Ascending aorta (tissue), 2 donors: ENCODE measurements around the gene SAV1. TPM values are rescaled to one million over a fixed set of nuclear protein-coding genes. Genes with fewer than 3 reads are reported as not detected.

ENCODE experiments used
- DNase-seq, 2 donors: peaks; one replicate each; pipeline ENCODE4 v3.0.0-alpha.2; 2019; ENCODE audit warnings: low spot score in 2 of 2
- H3K27ac ChIP-seq, 2 donors: fragments of 200-600 bp; sonication (generic); one replicate each; pipeline ENCODE4 v1.5.1; 2016 to 2017; ENCODE audit warnings: mild to moderate bottlenecking in 1 of 2
- H3K27me3 ChIP-seq: fragments of 200-600 bp; sonication (generic); one replicate; pipeline ENCODE4 v1.5.1; 2017
- H3K36me3 ChIP-seq, 2 donors: fragments of 200-600 bp; sonication (generic); one replicate each; pipeline ENCODE4 v1.5.1; 2016
- H3K4me1 ChIP-seq, 2 donors: fragments of 200-600 bp; sonication (generic); one replicate each; pipeline ENCODE4 v1.5.1; 2016 to 2017; ENCODE audit warnings: mild to moderate bottlenecking in 1 of 2
- H3K4me3 ChIP-seq, 2 donors: fragments of 200-600 bp; sonication (generic); one replicate each; pipeline ENCODE4 v1.5.1; 2016 to 2017; ENCODE audit warnings: mild to moderate bottlenecking in 1 of 2
- H3K9me3 ChIP-seq, 2 donors: fragments of 200-600 bp; sonication (generic); one replicate each; pipeline ENCODE4 v1.5.1; 2016
- CTCF ChIP-seq, 3 experiments: fragments of 200-600 bp in 2 of 3; fragments of 450-650 bp in 1 of 3; sonication (generic) in 2 of 3; IDR thresholded peaks; one replicate each; pipeline ENCODE4 v1.5.1; 2016 to 2019; ENCODE audit warnings: antibody characterized with exemption in 3 of 3, mild to moderate bottlenecking in 1 of 3, moderate library complexity in 1 of 3
- intact Hi-C: fragments of 100-400 bp; cut with DNase I; formaldehyde crosslinking; loops from one replicate; pipeline ENCODE4 v1.15.1; 2023
- total RNA-seq: library from RNA; depleted of rRNA; stranded (reverse); fragments of >200 nt; gene quantifications from one replicate; pipeline ENCODE4 v1.1.0, GENCODE V29; 2016

SAV1 gene
- total RNA-seq, 1 donor from 2014 or later = 61.7 TPM

DNA sequence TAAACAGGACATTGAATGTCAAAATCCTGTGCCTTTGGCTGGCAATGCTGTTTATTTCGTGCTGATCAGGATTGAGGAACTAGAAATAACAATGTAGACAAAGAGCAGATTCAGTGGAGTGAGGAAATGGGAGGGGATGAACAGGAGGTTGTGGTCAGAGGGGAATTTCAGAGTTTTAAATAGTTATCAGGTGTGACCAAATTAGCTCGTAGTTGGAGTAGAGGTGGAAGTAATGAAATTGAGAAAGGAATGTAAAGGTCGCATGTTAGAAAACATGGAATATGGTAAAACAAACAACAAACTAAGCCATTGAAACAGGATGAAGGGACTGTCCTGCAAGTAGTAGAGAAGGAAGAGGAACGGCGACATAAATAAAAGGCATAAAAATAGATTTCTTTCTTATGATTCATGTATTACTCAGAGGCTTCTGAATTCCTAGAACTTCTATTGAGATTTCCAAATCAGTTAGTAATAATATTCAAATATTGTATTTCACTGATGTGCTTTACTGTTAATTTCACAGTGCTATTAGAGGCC lies 9.5 kb upstream of the SAV1 start:
- H3K9me3 ChIP-seq = no peaks in the 10 kb centered on the region
- peaks cover 3 to 5% of the 10 kb centered on the region in 2 donors for H3K4me1 ChIP-seq
- intact Hi-C loops = no loop called here
- peak overlapping the region; percentile 28 to 37 for H3K27ac ChIP-seq
- no peak for TF ChIP-seq CTCF (IDR thresholded peaks at IDR 0.05)
- H3K27me3 ChIP-seq = no peaks in the 10 kb centered on the region
- H3K4me3 ChIP-seq = no peak overlapping the region
- DNase-seq = no peak
- no peaks in the 10 kb centered on the region for H3K36me3 ChIP-seq

- Histone ChIP-seq H3K4me1 (peaks cover 3 to 5% of the 10 kb centered on the region in 2 donors), H3K27me3 (no peaks in the 10 kb centered on the region), H3K36me3 (no peaks in the 10 kb centered on the region), H3K9me3 (no peaks in the 10 kb centered on the region), H3K27ac (peak overlapping the region; percentile 28 to 37), H3K4me3 (no peak overlapping the region)
- no peak for TF ChIP-seq CTCF (IDR thresholded peaks at IDR 0.05)
- intact Hi-C loops = no loop called here
- no peak for DNase-seq
These were observed 8.9 kb upstream of the SAV1 start for GRCh38 chr14:50676814-50677516.

GRCh38 chr14:50675597-50675996 lies 7.5 kb upstream of the SAV1 start:
- H3K27ac ChIP-seq = no peak overlapping the region

GRCh38 chr14:50670866-50671256 lies 2.8 kb upstream of the SAV1 start:
- Histone ChIP-seq H3K27me3 (no peaks in the 10 kb centered on the region), H3K36me3 (no peaks in the 10 kb centered on the region), H3K4me1 (peaks cover 0 to 2% of the 10 kb centered on the region in 2 donors), H3K9me3 (no peaks in the 10 kb centered on the region), H3K27ac (no peak overlapping the region), H3K4me3 (no peak overlapping the region)
- DNase-seq = no peak
- TF ChIP-seq CTCF (IDR thresholded peaks at IDR 0.05) = no peak
- intact Hi-C loops = no loop called here

More at GRCh38 chr14:50675597-50675996, 7.5 kb upstream of the SAV1 start:
- no peaks in the 10 kb centered on the region for H3K36me3 ChIP-seq
- H3K9me3 ChIP-seq = no peaks in the 10 kb centered on the region
- H3K27me3 ChIP-seq = no peaks in the 10 kb centered on the region
- peaks cover 3 to 5% of the 10 kb centered on the region in 2 donors for H3K4me1 ChIP-seq
- no peak for TF ChIP-seq CTCF (IDR thresholded peaks at IDR 0.05)
- DNase-seq = no peak
- no peak overlapping the region for H3K4me3 ChIP-seq
- intact Hi-C loops = no loop called here

DNA sequence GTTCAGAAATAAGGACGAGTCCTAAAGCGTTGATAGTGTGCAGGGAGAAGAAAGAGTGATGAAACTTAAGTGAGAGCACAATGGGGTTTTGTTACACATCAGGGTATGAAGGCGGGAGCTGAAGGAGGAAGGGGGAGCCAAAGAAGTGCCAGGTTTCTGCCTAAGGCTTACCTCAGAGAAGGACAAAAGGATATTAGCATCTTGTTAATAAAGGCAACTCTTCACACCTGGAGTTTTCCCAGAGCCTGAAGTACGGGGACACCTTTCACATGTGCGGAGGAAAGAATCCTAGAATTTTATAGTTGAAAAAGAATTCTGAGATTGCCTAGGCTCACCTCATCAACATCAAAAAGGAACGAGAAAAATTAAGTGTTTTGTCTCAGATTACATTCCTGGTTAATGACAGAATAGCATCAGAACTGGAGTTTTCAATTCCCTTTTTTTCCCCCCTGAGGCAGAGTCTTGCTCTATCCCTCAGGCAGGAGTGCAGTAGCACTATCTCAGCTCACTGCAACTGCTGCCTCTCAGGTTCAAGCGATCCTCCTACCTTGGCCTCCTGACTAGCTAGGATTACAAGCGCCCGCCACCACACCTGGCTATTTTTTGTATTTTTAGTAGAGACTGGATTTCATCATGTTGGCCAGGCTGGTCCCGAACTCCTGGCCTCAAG lies 2.2 kb upstream of the SAV1 start:
- no peaks in the 10 kb centered on the region for H3K9me3 ChIP-seq
- intact Hi-C loops = no loop called here
- no peak for DNase-seq
- no peak overlapping the region for H3K27ac ChIP-seq
- H3K4me3 ChIP-seq = no peak overlapping the region
- no peaks in the 10 kb centered on the region for H3K27me3 ChIP-seq
- no peak for TF ChIP-seq CTCF (IDR thresholded peaks at IDR 0.05)
- H3K36me3 ChIP-seq = no peaks in the 10 kb centered on the region
- H3K4me1 ChIP-seq = peaks cover 4 to 8% of the 10 kb centered on the region in 2 donors
